HepG2 (cell line): ENCODE results near the gene CHRNB2. TPM values are rescaled to one million over a fixed set of nuclear protein-coding genes. Genes with fewer than 3 reads are reported as not detected.

Source experiments
- FOXP4 ChIP-seq: sonication (generic); formaldehyde crosslinking; IDR thresholded peaks from 2 replicates; pipeline ENCODE4 v1.4.0; 2020; ENCODE audit warnings: missing genetic modification reagents
- IRF1 ChIP-seq: sonication (generic); formaldehyde crosslinking; IDR thresholded peaks from 2 replicates; pipeline ENCODE4 v1.4.0; 2020; ENCODE audit warnings: low read depth, mild to moderate bottlenecking, missing genetic modification reagents
- MYC ChIP-seq: sonication (generic); formaldehyde crosslinking; IDR thresholded peaks from 2 replicates; pipeline ENCODE4 v1.9.0; 2021; ENCODE audit warnings: missing genetic modification reagents, borderline replicate concordance
- TFE3 ChIP-seq: IDR thresholded peaks from 2 replicates; pipeline ENCODE4 v1.6.1; 2016
- ZBTB38 ChIP-seq: sonication (generic); formaldehyde crosslinking; IDR thresholded peaks from 2 replicates; pipeline ENCODE4 v1.5.1; 2020; ENCODE audit warnings: mild to moderate bottlenecking, missing genetic modification reagents
- ZBTB42 ChIP-seq: sonication (generic); formaldehyde crosslinking; IDR thresholded peaks from 2 replicates; pipeline ENCODE4 v1.5.0; 2020; ENCODE audit warnings: mild to moderate bottlenecking, missing genetic modification reagents
- ZFX ChIP-seq: sonication (generic); formaldehyde crosslinking; IDR thresholded peaks from 2 replicates; pipeline ENCODE4 v1.4.0; 2020; ENCODE audit warnings: mild to moderate bottlenecking, low read depth, missing genetic modification reagents, moderate library complexity
- ZNF274 ChIP-seq: sonication (generic); formaldehyde crosslinking; IDR thresholded peaks from 2 replicates; pipeline ENCODE4 v1.5.1; 2020; ENCODE audit warnings: mild to moderate bottlenecking, missing genetic modification reagents
- ZNF30 ChIP-seq: sonication (generic); formaldehyde crosslinking; IDR thresholded peaks from 2 replicates; pipeline ENCODE4 v1.5.0; 2020; ENCODE audit warnings: mild to moderate bottlenecking, missing genetic modification reagents
- ZNF441 ChIP-seq: sonication (generic); formaldehyde crosslinking; IDR thresholded peaks from 2 replicates; pipeline ENCODE4 v1.7.0; 2021; ENCODE audit warnings: missing genetic modification reagents, borderline replicate concordance
- ZNF878 ChIP-seq: sonication (generic); formaldehyde crosslinking; IDR thresholded peaks from 2 replicates; pipeline ENCODE4 v1.8.1; 2023; ENCODE audit warnings: mild to moderate bottlenecking, missing genetic modification reagents, moderate library complexity
- ZUFSP ChIP-seq: sonication (generic); formaldehyde crosslinking; IDR thresholded peaks from 2 replicates; pipeline ENCODE4 v1.9.0; 2021; ENCODE audit warnings: missing genetic modification reagents, mild to moderate bottlenecking, borderline replicate concordance
- polyA plus RNA-seq, 8 experiments: library from polyadenylated mRNA; depleted of rRNA in 3 of 8; stranded (reverse) in 7 of 8; unstranded in 1 of 8; fragments of >200 nt; fragmentation: Illumina TruSeq in 4 of 8; extraction: Trizol in 4 of 8; gene quantifications; 2 replicates each; pipeline versions ENCODE4 v1.2.1 to v1.2.3, GENCODE V29; 2011 to 2016; ENCODE audit warnings: low read depth in 4 of 8, missing spikeins in 1 of 8, mixed read lengths in 1 of 8; ENCODE audit not compliant: insufficient read depth in 1 of 8
- total RNA-seq, 5 experiments: library from RNA; depleted of rRNA; stranded (reverse); fragments of >200 nt; fragmentation: Illumina TruSeq; extraction: Trizol; gene quantifications; 2 replicates each; pipeline ENCODE4 v1.2.3, GENCODE V29; 2016; ENCODE audit warnings: low read depth in 1 of 5
- TF ChIP-seq, protein P1 (sequence below): conservative IDR thresholded peaks from 2 replicates; pipeline ENCODE4 v1.6.1; 2018; ENCODE audit warnings: missing genetic modification reagents
- TF ChIP-seq, protein P2 (sequence below): sonication (generic); formaldehyde crosslinking; IDR thresholded peaks from 2 replicates; pipeline ENCODE4 v1.4.0; 2020; ENCODE audit warnings: missing genetic modification reagents, borderline replicate concordance

Gene CHRNB2
- total and polyA plus RNA-seq, 2 of the 13 experiments (the other 11 are each of a cell fraction or from before 2014, with no cell fraction given) = 0.03 to 0.07 TPM

DNA sequence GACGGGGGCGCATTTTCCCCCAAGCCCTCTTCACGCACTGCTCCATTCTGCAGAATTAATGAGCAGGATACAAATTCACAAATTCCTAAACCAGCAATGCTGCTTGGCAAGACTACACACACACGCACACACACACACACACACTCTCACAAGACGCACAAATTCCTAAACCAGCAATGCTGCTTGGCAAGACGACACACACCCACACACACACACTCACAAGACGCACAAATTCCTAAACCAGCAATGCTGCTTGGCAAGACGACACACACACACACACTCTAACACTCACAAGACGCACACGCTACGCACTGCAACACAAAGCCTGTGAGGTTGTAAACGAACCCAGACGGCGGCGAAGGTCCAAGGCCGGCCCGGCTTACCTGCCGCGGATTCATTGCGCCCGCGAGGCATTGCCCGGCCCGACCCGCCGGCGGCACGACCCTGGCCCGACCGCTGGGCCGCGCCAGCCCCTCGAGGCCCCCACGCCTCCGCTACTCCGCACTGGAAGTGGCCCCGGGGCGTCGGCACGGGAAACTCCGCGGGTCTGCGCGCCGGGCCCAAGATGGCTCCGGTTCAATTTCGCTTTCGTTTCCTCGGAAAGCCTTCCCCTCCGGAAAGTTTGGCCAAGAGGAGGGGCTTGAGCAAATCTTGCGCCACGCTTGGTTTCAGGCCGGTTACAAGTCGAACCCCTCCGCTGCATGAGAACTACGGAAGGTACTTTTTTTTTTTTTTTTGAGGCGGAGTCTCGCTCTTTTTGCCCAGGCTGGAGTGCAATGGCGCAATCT lies 40.2 kb downstream of the CHRNB2 start, which contains the start of gene ADAR (continued):
- TF ChIP-seq ZNF274 (CRISPR knock-in tag) (no peak; the same call in 1 of the 2 replicates), ZNF441 (CRISPR knock-in tag) (no peak; the same call in none of the 2 replicates), ZNF30 (no peak), IRF1 (CRISPR knock-in tag) (peak; percentile 99), ZBTB38 (peak; percentile 68; the same call in 1 of the 2 replicates), ZNF878 (no peak), ZFX (peak; percentile 90), ZBTB42 (CRISPR knock-in tag) (no peak; the same call in 1 of the 2 replicates), ZUFSP (CRISPR knock-in tag) (no peak), TFE3 (CRISPR knock-in tag) (no peak), MYC (no peak; the same call in 1 of the 2 replicates), FOXP4 (CRISPR knock-in tag) (no peak)
- TF ChIP-seq, protein P1, sequence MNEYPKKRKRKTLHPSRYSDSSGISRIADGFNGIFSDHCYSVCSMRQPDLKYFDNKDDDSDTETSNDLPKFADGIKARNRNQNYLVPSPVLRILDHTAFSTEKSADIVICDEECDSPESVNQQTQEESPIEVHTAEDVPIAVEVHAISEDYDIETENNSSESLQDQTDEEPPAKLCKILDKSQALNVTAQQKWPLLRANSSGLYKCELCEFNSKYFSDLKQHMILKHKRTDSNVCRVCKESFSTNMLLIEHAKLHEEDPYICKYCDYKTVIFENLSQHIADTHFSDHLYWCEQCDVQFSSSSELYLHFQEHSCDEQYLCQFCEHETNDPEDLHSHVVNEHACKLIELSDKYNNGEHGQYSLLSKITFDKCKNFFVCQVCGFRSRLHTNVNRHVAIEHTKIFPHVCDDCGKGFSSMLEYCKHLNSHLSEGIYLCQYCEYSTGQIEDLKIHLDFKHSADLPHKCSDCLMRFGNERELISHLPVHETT (CRISPR knock-in tag) = no peak
- TF ChIP-seq, protein P2, sequence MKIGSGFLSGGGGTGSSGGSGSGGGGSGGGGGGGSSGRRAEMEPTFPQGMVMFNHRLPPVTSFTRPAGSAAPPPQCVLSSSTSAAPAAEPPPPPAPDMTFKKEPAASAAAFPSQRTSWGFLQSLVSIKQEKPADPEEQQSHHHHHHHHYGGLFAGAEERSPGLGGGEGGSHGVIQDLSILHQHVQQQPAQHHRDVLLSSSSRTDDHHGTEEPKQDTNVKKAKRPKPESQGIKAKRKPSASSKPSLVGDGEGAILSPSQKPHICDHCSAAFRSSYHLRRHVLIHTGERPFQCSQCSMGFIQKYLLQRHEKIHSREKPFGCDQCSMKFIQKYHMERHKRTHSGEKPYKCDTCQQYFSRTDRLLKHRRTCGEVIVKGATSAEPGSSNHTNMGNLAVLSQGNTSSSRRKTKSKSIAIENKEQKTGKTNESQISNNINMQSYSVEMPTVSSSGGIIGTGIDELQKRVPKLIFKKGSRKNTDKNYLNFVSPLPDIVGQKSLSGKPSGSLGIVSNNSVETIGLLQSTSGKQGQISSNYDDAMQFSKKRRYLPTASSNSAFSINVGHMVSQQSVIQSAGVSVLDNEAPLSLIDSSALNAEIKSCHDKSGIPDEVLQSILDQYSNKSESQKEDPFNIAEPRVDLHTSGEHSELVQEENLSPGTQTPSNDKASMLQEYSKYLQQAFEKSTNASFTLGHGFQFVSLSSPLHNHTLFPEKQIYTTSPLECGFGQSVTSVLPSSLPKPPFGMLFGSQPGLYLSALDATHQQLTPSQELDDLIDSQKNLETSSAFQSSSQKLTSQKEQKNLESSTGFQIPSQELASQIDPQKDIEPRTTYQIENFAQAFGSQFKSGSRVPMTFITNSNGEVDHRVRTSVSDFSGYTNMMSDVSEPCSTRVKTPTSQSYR (CRISPR knock-in tag) = no peak
